IMR-90 (cell line): ENCODE results near the gene OGFOD3. TPM values are rescaled to one million over a fixed set of nuclear protein-coding genes. Genes with fewer than 3 reads are reported as not detected.

Experiments used
- ATAC-seq: fragments of 200-7000 bp; cut with Tn5 transposase; 2 replicates; pipeline ENCODE4 v1.9.1; 2020; ENCODE audit warnings: low read depth, mild to moderate bottlenecking, moderate library complexity
- BruUV-seq: library from RNA; stranded (reverse); fragments of 400-500 nt; replicated peaks from 2 replicates; lab custom pipeline; 2021; lab: Mats Ljungman, UMichigan
- CTCF ChIA-PET: fragments of 300-600 bp; formaldehyde crosslinking; extraction: SDS; loops from one replicate; lab custom pipeline; 2021; ENCODE audit warnings: antibody characterized with exemption; lab: Yijun Ruan, JAX
- POLR2A ChIA-PET: fragments of 300-600 bp; sonication (Branson Sonifier 250); formaldehyde crosslinking; loops from one replicate; lab custom pipeline; 2022; ENCODE audit warnings: antibody characterized with exemption; ENCODE audit not compliant: unreplicated experiment; lab: Charles Lee
- DNase-seq: peaks from one replicate; pipeline ENCODE4 v3.0.0; 2013
- H2AFZ ChIP-seq: replicated peaks from 2 replicates; pipeline ENCODE3; 2013; ENCODE audit warnings: low read length, mild to moderate bottlenecking; ENCODE audit not compliant: poor library complexity
- H2AK5ac ChIP-seq: 2 replicates; pipeline ENCODE4 v1.6.1; 2013; ENCODE audit warnings: low read depth, low read length, inconsistent platforms
- H2AK9ac ChIP-seq: replicated peaks from 2 replicates; pipeline ENCODE3; 2013; ENCODE audit warnings: mild to moderate bottlenecking, low read depth, low read length, moderate library complexity; ENCODE audit not compliant: poor library complexity
- H2BK120ac ChIP-seq: 2 replicates; pipeline ENCODE4 v1.6.1; 2013; ENCODE audit warnings: low read depth, low read length, inconsistent platforms
- H2BK15ac ChIP-seq: 3 replicates; pipeline ENCODE4 v1.6.1; 2013; ENCODE audit warnings: low read depth, low read length, inconsistent platforms
- H2BK20ac ChIP-seq: 2 replicates; pipeline ENCODE4 v1.6.1; 2013; ENCODE audit warnings: low read depth, mild to moderate bottlenecking, inconsistent platforms, low read length, moderate library complexity
- H2BK5ac ChIP-seq: 2 replicates; pipeline ENCODE4 v1.6.1; 2013; ENCODE audit warnings: mild to moderate bottlenecking, low read depth, low read length, inconsistent platforms; ENCODE audit not compliant: poor library complexity, severe bottlenecking
- H3K14ac ChIP-seq: replicated peaks from 2 replicates; pipeline ENCODE4 v1.6.1; 2013; ENCODE audit warnings: low read depth, low read length, inconsistent platforms
- H3K18ac ChIP-seq: 2 replicates; pipeline ENCODE4 v1.6.1; 2013; ENCODE audit warnings: low read depth, low read length, control low read depth
- H3K23ac ChIP-seq: 2 replicates; pipeline ENCODE4 v1.6.1; 2013; ENCODE audit warnings: low read depth, low read length, inconsistent platforms
- H3K27ac ChIP-seq: 2 replicates; pipeline ENCODE4 v1.5.1; 2013; ENCODE audit warnings: mild to moderate bottlenecking, control low read depth, low read length; ENCODE audit not compliant: insufficient read depth
- H3K27me3 ChIP-seq: 2 replicates; pipeline ENCODE4 v1.6.1; 2013; ENCODE audit warnings: low read length; ENCODE audit not compliant: control insufficient read depth, insufficient read depth
- H3K36me3 ChIP-seq: 2 replicates; pipeline ENCODE4 v1.6.1; 2013; ENCODE audit warnings: low read length, mixed read lengths; ENCODE audit not compliant: control insufficient read depth, insufficient read depth
- H3K4ac ChIP-seq: 2 replicates; pipeline ENCODE4 v1.6.1; 2013; ENCODE audit warnings: low read depth, low read length, inconsistent platforms
- H3K4me1 ChIP-seq: 2 replicates; pipeline ENCODE4 v1.6.1; 2013; ENCODE audit warnings: low read length, mixed read lengths; ENCODE audit not compliant: control insufficient read depth, insufficient read depth
- H3K4me2 ChIP-seq: 2 replicates; pipeline ENCODE4 v1.6.1; 2013; ENCODE audit warnings: low read depth, mild to moderate bottlenecking, control low read depth, low read length, moderate library complexity
- H3K4me3 ChIP-seq: 2 replicates; pipeline ENCODE4 v1.5.1; 2013; ENCODE audit warnings: low read depth, mild to moderate bottlenecking, control low read depth, low read length, moderate library complexity; ENCODE audit not compliant: insufficient read depth
- H3K56ac ChIP-seq: 2 replicates; pipeline ENCODE4 v1.6.1; 2013; ENCODE audit warnings: low read length, inconsistent platforms; ENCODE audit not compliant: insufficient read depth; ENCODE audit errors: extremely low read depth
- H3K79me1 ChIP-seq, 2 experiments: 2 replicates each; pipeline ENCODE4 v1.6.1; 2013; ENCODE audit warnings: low read length in 2 of 2, inconsistent platforms in 1 of 2, low read depth in 1 of 2
- H3K9ac ChIP-seq: 2 replicates; pipeline ENCODE4 v1.6.1; 2013; ENCODE audit warnings: low read depth, low read length, control low read depth
- H3K9me1 ChIP-seq: 2 replicates; pipeline ENCODE4 v1.6.1; 2013; ENCODE audit warnings: low read length, inconsistent platforms; ENCODE audit not compliant: insufficient read depth
- H3K9me3 ChIP-seq: 2 replicates; pipeline ENCODE4 v1.6.1; 2013; ENCODE audit warnings: low read length; ENCODE audit not compliant: control insufficient read depth, insufficient read depth
- H4K20me1 ChIP-seq: 2 replicates; pipeline ENCODE4 v1.6.1; 2013; ENCODE audit warnings: low read length, inconsistent platforms; ENCODE audit not compliant: insufficient read depth
- H4K5ac ChIP-seq: 2 replicates; pipeline ENCODE4 v1.6.1; 2013; ENCODE audit warnings: mild to moderate bottlenecking, low read depth, low read length, control low read depth
- H4K8ac ChIP-seq, 2 experiments: 2 replicates each; pipeline ENCODE4 v1.6.1; 2013; ENCODE audit warnings: low read depth in 2 of 2, low read length in 2 of 2, control low read depth in 1 of 2, inconsistent platforms in 1 of 2
- H4K91ac ChIP-seq: 2 replicates; pipeline ENCODE4 v1.6.1; 2013; ENCODE audit warnings: low read depth, low read length, inconsistent platforms; ENCODE audit not compliant: insufficient read depth
- BHLHE40 ChIP-seq: fragments of 150-350 bp; IDR thresholded peaks from 2 replicates; pipeline ENCODE4 v1.6.1; 2016; ENCODE audit warnings: mild to moderate bottlenecking, low read depth, low read length
- CEBPB ChIP-seq: IDR thresholded peaks from 2 replicates; pipeline ENCODE4 v1.6.1; 2012; ENCODE audit warnings: low read depth, low read length, improper control_type of control experiment
- CHD1 ChIP-seq: IDR thresholded peaks from 2 replicates; pipeline ENCODE4 v1.6.1; 2012; ENCODE audit warnings: low read depth, low read length, improper control_type of control experiment
- FOS ChIP-seq: fragments of 150-350 bp; IDR thresholded peaks from 2 replicates; pipeline ENCODE4 v1.6.1; 2016; ENCODE audit warnings: low read depth, low read length
- MAFK ChIP-seq: IDR thresholded peaks from 2 replicates; pipeline ENCODE4 v1.6.1; 2012; ENCODE audit warnings: low read depth, low read length, improper control_type of control experiment
- MAZ ChIP-seq: IDR thresholded peaks from 2 replicates; pipeline ENCODE4 v1.6.1; 2012; ENCODE audit warnings: low read depth, mild to moderate bottlenecking, low read length, improper control_type of control experiment, moderate library complexity, borderline replicate concordance
- MXI1 ChIP-seq: IDR thresholded peaks from 2 replicates; pipeline ENCODE4 v1.6.1; 2012; ENCODE audit warnings: low read depth, mild to moderate bottlenecking, low read length, moderate library complexity, borderline replicate concordance
- NFE2L2 ChIP-seq: fragments of 150-350 bp; IDR thresholded peaks from 2 replicates; pipeline ENCODE4 v1.6.1; 2016; ENCODE audit warnings: low read depth, mild to moderate bottlenecking, low read length
- POLR2A ChIP-seq: IDR thresholded peaks from 2 replicates; pipeline ENCODE4 v1.6.1; 2012; ENCODE audit warnings: mild to moderate bottlenecking, low read depth, low read length
- RAD21 ChIP-seq: IDR thresholded peaks from 2 replicates; pipeline ENCODE4 v1.6.1; 2012; ENCODE audit warnings: low read length, improper control_type of control experiment
- RCOR1 ChIP-seq: IDR thresholded peaks from 2 replicates; pipeline ENCODE4 v1.6.1; 2012; ENCODE audit warnings: mild to moderate bottlenecking, low read length, improper control_type of control experiment; ENCODE audit not compliant: insufficient replicate concordance
- RFX5 ChIP-seq: IDR thresholded peaks from 2 replicates; pipeline ENCODE4 v1.8.0; 2012; ENCODE audit warnings: low read depth, mild to moderate bottlenecking, low read length, moderate library complexity
- SMC3 ChIP-seq: fragments of 150-350 bp; IDR thresholded peaks from 2 replicates; pipeline ENCODE4 v1.6.1; 2016; ENCODE audit warnings: low read depth, mild to moderate bottlenecking, antibody characterized with exemption, low read length, moderate library complexity
- USF2 ChIP-seq: fragments of 150-350 bp; IDR thresholded peaks from 2 replicates; pipeline ENCODE4 v1.6.1; 2017; ENCODE audit warnings: mild to moderate bottlenecking, antibody characterized with exemption, low read length, low read depth
- WGBS, 2 experiments: methylation state at CpG; one replicate each; pipeline versions ENCODE4 v1.1.5 to v1.1.7; 2013; ENCODE audit warnings: missing lambda C conversion rate in 2 of 2; ENCODE audit not compliant: insufficient read length in 1 of 2; ENCODE audit errors: extremely low coverage in 2 of 2; 5-methylcytosine and 5-hydroxymethylcytosine counted together
- dilution Hi-C: fragments of 300-500 bp; cut with HindIII; formaldehyde crosslinking; loops from one replicate; pipeline ENCODE4 v1.14.3; 2018; ENCODE audit warnings: low sequenced_read_pairs; ENCODE audit not compliant: unreplicated experiment
- in situ Hi-C: fragments of 300-500 bp; cut with MboI; formaldehyde crosslinking; loops from 3 replicates; pipeline ENCODE4 v1.14.3; 2019; ENCODE audit warnings: low sequenced_read_pairs, inconsistent platforms, mixed read lengths
- intact Hi-C: fragments of 100-400 bp; cut with micrococcal nuclease; formaldehyde crosslinking; loops from 2 replicates; pipeline ENCODE4 v1.10.0; 2022
- polyA plus RNA-seq, 3 experiments: library from polyadenylated mRNA; depleted of rRNA; stranded (reverse); fragments of >200 nt; gene quantifications; 2 replicates each; pipeline ENCODE4 v1.2.3, GENCODE V29; 2012; ENCODE audit warnings: low replicate concordance in 1 of 3
- total RNA-seq: library from RNA; depleted of rRNA; stranded (reverse); fragments of >200 nt; gene quantifications from 2 replicates; pipeline ENCODE4 v1.2.3, GENCODE V29; 2012
- TF ChIP-seq, protein P1 (sequence below): conservative IDR thresholded peaks from 2 replicates; pipeline ENCODE4 v1.5.1; 2012; ENCODE audit warnings: mild to moderate bottlenecking, low read depth, low read length, improper control_type of control experiment
- TF ChIP-seq, protein P2 (sequence below): fragments of 150-350 bp; IDR thresholded peaks from 2 replicates; pipeline ENCODE4 v1.6.1; 2016; ENCODE audit warnings: low read depth, mild to moderate bottlenecking, low read length, moderate library complexity, borderline replicate concordance

OGFOD3 gene
- total and polyA plus RNA-seq, 2 of the 4 experiments (the other 2 are of a cell fraction): 25.3 to 33.4 TPM

- no TSS peak for BruUV-seq
- no peak overlapping the region for H3K9ac ChIP-seq
- no peaks in the 10 kb centered on the region for H3K4me1 ChIP-seq
- no peaks in the 10 kb centered on the region for H3K9me3 ChIP-seq
- H3K4me3 ChIP-seq: no peak overlapping the region
- H4K5ac ChIP-seq: no peak overlapping the region
- no peak overlapping the region for H3K4ac ChIP-seq
- no peak overlapping the region for H2BK5ac ChIP-seq
- no peak overlapping the region for H2BK120ac ChIP-seq
- ATAC-seq (no peak), DNase-seq (no peak)
- H3K14ac ChIP-seq: no peak overlapping the region
- H4K8ac ChIP-seq: no peak overlapping the region
- H3K4me2 ChIP-seq: no peak overlapping the region
- TF ChIP-seq BHLHE40 (no peak), RFX5 (no peak), RAD21 (no peak), POLR2A (no peak), CEBPB (no peak), SMC3 (no peak), MXI1 (no peak), USF2 (no peak), RCOR1 (no peak), CHD1 (no peak), NFE2L2 (no peak), FOS (no peak), MAFK (no peak), MAZ (no peak)
- TF ChIP-seq, protein P1, sequence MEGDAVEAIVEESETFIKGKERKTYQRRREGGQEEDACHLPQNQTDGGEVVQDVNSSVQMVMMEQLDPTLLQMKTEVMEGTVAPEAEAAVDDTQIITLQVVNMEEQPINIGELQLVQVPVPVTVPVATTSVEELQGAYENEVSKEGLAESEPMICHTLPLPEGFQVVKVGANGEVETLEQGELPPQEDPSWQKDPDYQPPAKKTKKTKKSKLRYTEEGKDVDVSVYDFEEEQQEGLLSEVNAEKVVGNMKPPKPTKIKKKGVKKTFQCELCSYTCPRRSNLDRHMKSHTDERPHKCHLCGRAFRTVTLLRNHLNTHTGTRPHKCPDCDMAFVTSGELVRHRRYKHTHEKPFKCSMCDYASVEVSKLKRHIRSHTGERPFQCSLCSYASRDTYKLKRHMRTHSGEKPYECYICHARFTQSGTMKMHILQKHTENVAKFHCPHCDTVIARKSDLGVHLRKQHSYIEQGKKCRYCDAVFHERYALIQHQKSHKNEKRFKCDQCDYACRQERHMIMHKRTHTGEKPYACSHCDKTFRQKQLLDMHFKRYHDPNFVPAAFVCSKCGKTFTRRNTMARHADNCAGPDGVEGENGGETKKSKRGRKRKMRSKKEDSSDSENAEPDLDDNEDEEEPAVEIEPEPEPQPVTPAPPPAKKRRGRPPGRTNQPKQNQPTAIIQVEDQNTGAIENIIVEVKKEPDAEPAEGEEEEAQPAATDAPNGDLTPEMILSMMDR: no peak
- TF ChIP-seq, protein P2, sequence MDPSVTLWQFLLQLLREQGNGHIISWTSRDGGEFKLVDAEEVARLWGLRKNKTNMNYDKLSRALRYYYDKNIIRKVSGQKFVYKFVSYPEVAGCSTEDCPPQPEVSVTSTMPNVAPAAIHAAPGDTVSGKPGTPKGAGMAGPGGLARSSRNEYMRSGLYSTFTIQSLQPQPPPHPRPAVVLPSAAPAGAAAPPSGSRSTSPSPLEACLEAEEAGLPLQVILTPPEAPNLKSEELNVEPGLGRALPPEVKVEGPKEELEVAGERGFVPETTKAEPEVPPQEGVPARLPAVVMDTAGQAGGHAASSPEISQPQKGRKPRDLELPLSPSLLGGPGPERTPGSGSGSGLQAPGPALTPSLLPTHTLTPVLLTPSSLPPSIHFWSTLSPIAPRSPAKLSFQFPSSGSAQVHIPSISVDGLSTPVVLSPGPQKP: no peak
- ChIA-PET CTCF (no interaction called here), POLR2A (no interaction called here)
- H3K56ac ChIP-seq: no peak overlapping the region
- H3K23ac ChIP-seq: no peak overlapping the region
- no peak overlapping the region for H2BK15ac ChIP-seq
- H4K20me1 ChIP-seq: peaks cover 13% of the 10 kb centered on the region
- no peak overlapping the region for H3K18ac ChIP-seq
- peaks cover 54% of the 10 kb centered on the region for H3K36me3 ChIP-seq
- dilution Hi-C loops (no loop called here), intact Hi-C loops (no loop called here), in situ Hi-C loops (no loop called here)
- peaks cover 8 to 41% of the 10 kb centered on the region in 2 experiments for H3K79me1 ChIP-seq
- H3K27me3 ChIP-seq: no peaks in the 10 kb centered on the region
- H2AK9ac ChIP-seq: peak overlapping the region; percentile 73
- H3K27ac ChIP-seq: no peak overlapping the region
- 72% methylated on average over 4 of the region's 7 CpGs; no CpG with 5 or more reads in 1 of the 2 experiments for WGBS, 2 experiments
- H2BK20ac ChIP-seq: no peak overlapping the region
- no peak overlapping the region for H2AFZ ChIP-seq
- peaks cover 3% of the 10 kb centered on the region; the same call in 1 of the 2 replicates for H3K9me1 ChIP-seq
- no peak overlapping the region for H2AK5ac ChIP-seq
- no peak overlapping the region for H4K91ac ChIP-seq
Measured at GRCh38 chr17:82463925-82464566, 45.7 kb upstream of the OGFOD3 start.
